SK-N-MC (cell line): ENCODE results near the gene KANSL3.

Experiments
- DNase-seq: peaks from one replicate; pipeline ENCODE4 v3.0.0-alpha.2; 2011; ENCODE audit warnings: low read depth, low spot score
- H3K27ac ChIP-seq: fragments of 200-600 bp; sonication (generic); 2 replicates; pipeline ENCODE4 v1.5.1; 2016; ENCODE audit warnings: mixed run types
- H3K36me3 ChIP-seq: fragments of 200-600 bp; sonication (generic); 2 replicates; pipeline ENCODE4 v1.6.1; 2017; ENCODE audit warnings: antibody characterized with exemption, low read length, mixed read lengths; ENCODE audit not compliant: insufficient read depth
- H3K4me3 ChIP-seq: fragments of 200-600 bp; sonication (generic); 2 replicates; pipeline ENCODE4 v1.5.1; 2016
- H3K9ac ChIP-seq: fragments of 200-600 bp; sonication (generic); 2 replicates; pipeline ENCODE4 v1.8.0; 2017; ENCODE audit warnings: mixed run types, mixed read lengths; ENCODE audit not compliant: insufficient read length
- H3K9me3 ChIP-seq: fragments of 200-600 bp; sonication (generic); 2 replicates; pipeline ENCODE4 v1.6.1; 2017; ENCODE audit warnings: low read depth, mild to moderate bottlenecking, antibody characterized with exemption, low read length, moderate library complexity, mixed read lengths
- EZH2 ChIP-seq: fragments of 200-600 bp; sonication (generic); IDR thresholded peaks from one replicate; pipeline ENCODE4 v1.6.1; 2017; ENCODE audit warnings: antibody characterized with exemption
- FOXP2 ChIP-seq: optimal IDR thresholded peaks from 2 replicates; pipeline ENCODE3; 2011; ENCODE audit warnings: mild to moderate bottlenecking, moderate library complexity; ENCODE audit not compliant: insufficient read depth; ENCODE audit errors: extremely low read length, control extremely low read depth
- POLR2AphosphoS5 ChIP-seq: IDR thresholded peaks from 2 replicates; pipeline ENCODE4 v1.6.1; 2012; ENCODE audit warnings: mild to moderate bottlenecking, low read depth, low read length, borderline replicate concordance

The KANSL3 gene

GRCh38 chr2:96638144-96639121 lies at the start of gene KANSL3:
Gene KANSL3, minus strand, starts transcription at chr2:96638312. Its CDS starts 1,177 bp downstream, at chr2:96637135.
- Histone ChIP-seq H3K9me3 (no peaks in the 10 kb centered on the region), H3K36me3 (peaks cover 32% of the 10 kb centered on the region), H3K4me3 (peak within 1 kb of the TSS; percentile 90), H3K27ac (no peak within 1 kb of the TSS), H3K9ac (peak within 1 kb of the TSS; percentile 74)
- DNase-seq, result peak; percentile 34
- TF ChIP-seq FOXP2, result peak; percentile 92
- TF ChIP-seq POLR2AphosphoS5, result peak; percentile 98
- TF ChIP-seq EZH2, result no peak

- TF ChIP-seq POLR2AphosphoS5 (no peak), FOXP2 (no peak), EZH2 (no peak)
- no peak overlapping the region for H3K9ac ChIP-seq
- no peak for DNase-seq
- no peak overlapping the region for H3K27ac ChIP-seq
- H3K9me3 ChIP-seq, result no peaks in the 10 kb centered on the region
- no peak overlapping the region for H3K4me3 ChIP-seq
- H3K36me3 ChIP-seq, result no peaks in the 10 kb centered on the region
Measured at GRCh38 chr2:96687266-96687665, 49.2 kb upstream of the KANSL3 start.

- no peak for DNase-seq
- no peak overlapping the region for H3K9ac ChIP-seq
- H3K9me3 ChIP-seq, result no peaks in the 10 kb centered on the region
- H3K36me3 ChIP-seq, result no peaks in the 10 kb centered on the region
- no peak overlapping the region for H3K27ac ChIP-seq
- H3K4me3 ChIP-seq, result no peak overlapping the region
- TF ChIP-seq POLR2AphosphoS5 (no peak), FOXP2 (no peak), EZH2 (no peak)
Measured at GRCh38 chr2:96685577-96686459, 47.7 kb upstream of the KANSL3 start.

- Histone ChIP-seq H3K9ac (no peak overlapping the region), H3K4me3 (no peak overlapping the region), H3K9me3 (no peaks in the 10 kb centered on the region), H3K36me3 (no peaks in the 10 kb centered on the region), H3K27ac (no peak overlapping the region)
- TF ChIP-seq POLR2AphosphoS5, result no peak
- no peak for TF ChIP-seq EZH2
- DNase-seq, result no peak
Measured at GRCh38 chr2:96684883-96685576, 46.9 kb upstream of the KANSL3 start.

- H3K36me3 ChIP-seq, result no peaks in the 10 kb centered on the region
- no peak overlapping the region for H3K9ac ChIP-seq
- TF ChIP-seq EZH2, result no peak
- no peak for TF ChIP-seq FOXP2
- TF ChIP-seq POLR2AphosphoS5, result no peak
- no peak for DNase-seq
- no peak overlapping the region for H3K27ac ChIP-seq
- no peaks in the 10 kb centered on the region for H3K9me3 ChIP-seq
- no peak overlapping the region for H3K4me3 ChIP-seq
Measured at GRCh38 chr2:96683972-96684820, 46.1 kb upstream of the KANSL3 start.

GRCh38 chr2:96683307-96683706 lies 45.2 kb upstream of the KANSL3 start:
- Histone ChIP-seq H3K36me3 (no peaks in the 10 kb centered on the region), H3K27ac (no peak overlapping the region), H3K4me3 (no peak overlapping the region), H3K9me3 (no peaks in the 10 kb centered on the region), H3K9ac (no peak overlapping the region)
- no peak for TF ChIP-seq FOXP2
- no peak for TF ChIP-seq EZH2
- TF ChIP-seq POLR2AphosphoS5, result no peak
- DNase-seq, result no peak

- no peak for TF ChIP-seq FOXP2
- TF ChIP-seq EZH2, result no peak
- TF ChIP-seq POLR2AphosphoS5, result no peak
- H3K27ac ChIP-seq, result no peak overlapping the region
- no peak overlapping the region for H3K9ac ChIP-seq
- H3K9me3 ChIP-seq, result no peaks in the 10 kb centered on the region
- H3K36me3 ChIP-seq, result no peaks in the 10 kb centered on the region
- no peak for DNase-seq
- no peak overlapping the region for H3K4me3 ChIP-seq
Measured at GRCh38 chr2:96681540-96681939, 43.4 kb upstream of the KANSL3 start.
